Gastrocnemius medialis (tissue), 4 donors: ENCODE results near the gene HNRNPR. TPM values are rescaled to one million over a fixed set of nuclear protein-coding genes. Genes with fewer than 3 reads are reported as not detected.

ENCODE experiments used
- ATAC-seq, 2 donors: fragments of 150-250 bp; one replicate each; pipeline ENCODE4 v1.9.1; 2016
- DNase-seq, 2 donors: peaks; one replicate each; pipeline ENCODE4 v3.0.0-alpha.2; 2019
- H3K27ac ChIP-seq, 4 donors: fragments of 200-600 bp; sonication (generic); 1 replicate in 1 of 4; 2 replicates in 3 of 4; pipeline ENCODE4 v1.5.1; 2016 to 2018; ENCODE audit warnings: mild to moderate bottlenecking in 2 of 4, moderate library complexity in 1 of 4
- H3K27me3 ChIP-seq, 3 donors: fragments of 200-600 bp; sonication (generic) in 2 of 3; 1 replicate in 1 of 3; 2 replicates in 2 of 3; pipeline versions ENCODE4 v1.5.1 to v1.6.0; 2016 to 2019; ENCODE audit warnings: mild to moderate bottlenecking in 1 of 3, moderate library complexity in 1 of 3
- H3K36me3 ChIP-seq, 2 donors: fragments of 200-600 bp; sonication (generic) in 1 of 2; one replicate each; pipeline ENCODE4 v1.5.1; 2017 to 2018
- H3K4me1 ChIP-seq, 2 donors: fragments of 200-600 bp; sonication (generic) in 1 of 2; one replicate each; pipeline ENCODE4 v1.5.1; 2016 to 2017; ENCODE audit warnings: mild to moderate bottlenecking in 2 of 2
- H3K4me3 ChIP-seq, 4 donors: fragments of 200-600 bp; sonication (generic) in 3 of 4; 1 replicate in 1 of 4; 2 replicates in 3 of 4; pipeline ENCODE4 v1.5.1; 2016 to 2019; ENCODE audit warnings: mild to moderate bottlenecking in 2 of 4
- H3K9me3 ChIP-seq, 3 donors: fragments of 200-600 bp; sonication (generic) in 2 of 3; 1 replicate in 1 of 3; 2 replicates in 2 of 3; pipeline ENCODE4 v1.5.1; 2016 to 2019
- CTCF ChIP-seq, 5 experiments: fragments of 450-650 bp in 3 of 5; fragments of 200-600 bp in 2 of 5; sonication (generic) in 2 of 5; IDR thresholded peaks in 4 of 5; conservative IDR thresholded peaks in 1 of 5; 1 replicate in 4 of 5; 2 replicates in 1 of 5; pipeline ENCODE4 v1.5.1; 2016 to 2019; ENCODE audit warnings: antibody characterized with exemption in 5 of 5, mild to moderate bottlenecking in 3 of 5, moderate library complexity in 3 of 5
- POLR2A ChIP-seq, 2 donors: fragments of 450-650 bp; IDR thresholded peaks; one replicate each; pipeline ENCODE4 v1.6.1; 2017; ENCODE audit warnings: antibody characterized with exemption in 2 of 2, mild to moderate bottlenecking in 2 of 2, moderate library complexity in 2 of 2
- in situ Hi-C, 4 donors: fragments of 200-750 bp; cut with MboI; loops; one replicate each; pipeline versions ENCODE4 v1.15.0 to v1.8.0; 2017; ENCODE audit warnings: low sequenced_read_pairs in 4 of 4
- intact Hi-C: fragments of 100-400 bp; cut with DNase I; formaldehyde crosslinking; loops from one replicate; pipeline ENCODE4 v1.15.1; 2023; ENCODE audit warnings: low total_unique reads
- total RNA-seq, 4 donors: library from RNA; depleted of rRNA; stranded (reverse); fragments of >200 nt; gene quantifications; one replicate each; pipeline versions ENCODE4 v1.1.0 to v1.2.3, GENCODE V29; 2016

The HNRNPR gene
- total RNA-seq, result 10 to 100 TPM; 36.5 to 56.3 (median 44.5) TPM

- ATAC-seq (peak; percentile 97 to 99), DNase-seq (peak; percentile 100)
- Histone ChIP-seq H3K4me3 (peak within 1 kb of the TSS; percentile 67 to 86 (median 76)), H3K4me1 (peaks cover 37 to 40% of the 10 kb centered on the region in 2 donors), H3K27me3 (no peaks in the 10 kb centered on the region), H3K9me3 (no peaks in the 10 kb centered on the region), H3K27ac (peak within 1 kb of the TSS; percentile 88 to 96 (median 95)), H3K36me3 (no peaks in the 10 kb centered on the region)
- in situ Hi-C loops (loop anchor here in 1 of 4 donors (10.0 kb wide), 1 partner anchor 60 kb away; no protein-coding TSS in a partner anchor), intact Hi-C loops (loop anchor here (1.0 to 10.0 kb wide), 4 partner anchors 24 to 347 kb away; partner anchors contain the start of genes ASAP3, ID3 and RPL11)
- TF ChIP-seq CTCF (IDR thresholded peaks at IDR 0.05 in 4 of 5, conservative IDR thresholded peaks at IDR 0.05 in 1 of 5), result peak in 2 of 5 experiments; percentile 29 to 37
- TF ChIP-seq POLR2A (IDR thresholded peaks at IDR 0.05), result peak; percentile 91 to 93
These were observed at the start of gene HNRNPR for GRCh38 chr1:23344111-23344986. TSS of gene HNRNPR (minus strand) at chr1:23344284. CDS start at chr1:23341008, 3,276 bp downstream.

- peak; percentile 11 to 15 for ATAC-seq
- in situ Hi-C loops (no loop called here), intact Hi-C loops (no loop called here)
- Histone ChIP-seq H3K36me3 (peaks cover 0 to 9% of the 10 kb centered on the region in 2 donors), H3K4me3 (no peak overlapping the region), H3K27ac (peak overlapping the region; percentile 46 to 70 (median 66)), H3K27me3 (no peaks in the 10 kb centered on the region), H3K4me1 (peaks cover 14 to 23% of the 10 kb centered on the region in 2 donors), H3K9me3 (no peaks in the 10 kb centered on the region)
- no peak for TF ChIP-seq POLR2A (IDR thresholded peaks at IDR 0.05)
- DNase-seq, result no peak
These were observed 49.6 kb upstream of the HNRNPR start for GRCh38 chr1:23393706-23394105.

- intact Hi-C loops (no loop called here), in situ Hi-C loops (no loop called here)
- no peaks in the 10 kb centered on the region for H3K9me3 ChIP-seq
- ATAC-seq (no peak), DNase-seq (no peak)
- H3K27me3 ChIP-seq, result no peaks in the 10 kb centered on the region
- no peak overlapping the region for H3K4me3 ChIP-seq
- H3K36me3 ChIP-seq, result peaks cover 0 to 5% of the 10 kb centered on the region in 2 donors
- peaks cover 7 to 15% of the 10 kb centered on the region in 2 donors for H3K4me1 ChIP-seq
- H3K27ac ChIP-seq, result no peak overlapping the region
- no peak for TF ChIP-seq POLR2A (IDR thresholded peaks at IDR 0.05)
- no peak for TF ChIP-seq CTCF (IDR thresholded peaks at IDR 0.05 in 4 of 5, conservative IDR thresholded peaks at IDR 0.05 in 1 of 5)
These were observed 48.2 kb upstream of the HNRNPR start for GRCh38 chr1:23392125-23392855.

- intact Hi-C loops (no loop called here), in situ Hi-C loops (no loop called here)
- Histone ChIP-seq H3K27me3 (no peaks in the 10 kb centered on the region), H3K9me3 (no peaks in the 10 kb centered on the region), H3K4me1 (peaks cover 2 to 9% of the 10 kb centered on the region in 2 donors), H3K36me3 (peaks cover 0 to 4% of the 10 kb centered on the region in 2 donors), H3K4me3 (no peak overlapping the region), H3K27ac (no peak overlapping the region)
- DNase-seq (no peak), ATAC-seq (no peak)
- TF ChIP-seq POLR2A (IDR thresholded peaks at IDR 0.05), result no peak
- no peak for TF ChIP-seq CTCF (IDR thresholded peaks at IDR 0.05 in 4 of 5, conservative IDR thresholded peaks at IDR 0.05 in 1 of 5)
These were observed 45.8 kb upstream of the HNRNPR start for GRCh38 chr1:23389837-23390321.
